Smooth muscle cell (in vitro differentiated cells): Measurements from ENCODE around the gene GTF3A. TPM values are rescaled to one million over a fixed set of nuclear protein-coding genes. Genes with fewer than 3 reads are reported as not detected.

Experiments used
- DNase-seq: peaks from one replicate; lab custom pipeline; 2025; ENCODE audit not compliant: unreplicated experiment; lab: John Stamatoyannopoulos, UW
- H2AFZ ChIP-seq: fragments of 200-600 bp; sonication (generic); 2 replicates; pipeline ENCODE4 v1.6.0; 2016; ENCODE audit warnings: antibody characterized with exemption, low read depth, mild to moderate bottlenecking
- H3F3A ChIP-seq: fragments of 200-600 bp; sonication (generic); 2 replicates; pipeline ENCODE4 v1.6.0; 2017; ENCODE audit warnings: antibody characterized with exemption, low read depth
- H3K27ac ChIP-seq: fragments of 200-600 bp; sonication (generic); 2 replicates; pipeline ENCODE4 v1.5.1; 2016; ENCODE audit warnings: low read depth, mild to moderate bottlenecking
- H3K27me3 ChIP-seq: fragments of 200-600 bp; sonication (generic); 2 replicates; pipeline ENCODE4 v1.6.1; 2016; ENCODE audit warnings: low read depth, mild to moderate bottlenecking
- H3K36me3 ChIP-seq: fragments of 200-600 bp; sonication (generic); 2 replicates; pipeline ENCODE4 v1.5.1; 2016; ENCODE audit warnings: low read depth
- H3K4me1 ChIP-seq: fragments of 200-600 bp; sonication (generic); 2 replicates; pipeline ENCODE4 v1.5.1; 2016; ENCODE audit warnings: low read depth
- H3K4me2 ChIP-seq: fragments of 200-600 bp; sonication (generic); 2 replicates; pipeline ENCODE4 v1.6.0; 2016; ENCODE audit warnings: mild to moderate bottlenecking
- H3K4me3 ChIP-seq: fragments of 200-600 bp; sonication (generic); 2 replicates; pipeline ENCODE4 v1.5.1; 2016; ENCODE audit warnings: mild to moderate bottlenecking
- H3K79me2 ChIP-seq: fragments of 200-600 bp; sonication (generic); 2 replicates; pipeline ENCODE4 v1.6.0; 2016; ENCODE audit warnings: low read depth, mild to moderate bottlenecking
- H3K9ac ChIP-seq: fragments of 200-600 bp; sonication (generic); 2 replicates; pipeline ENCODE4 v1.6.0; 2016; ENCODE audit warnings: low read depth
- H3K9me3 ChIP-seq: fragments of 200-600 bp; sonication (generic); replicated peaks from 2 replicates; pipeline ENCODE4 v1.5.1; 2016; ENCODE audit warnings: low read depth
- H4K20me1 ChIP-seq: fragments of 200-600 bp; sonication (generic); 2 replicates; pipeline ENCODE4 v1.6.0; 2016; ENCODE audit warnings: low read depth
- CTCF ChIP-seq: fragments of 200-600 bp; sonication (generic); IDR thresholded peaks from 2 replicates; pipeline ENCODE4 v1.5.1; 2017; ENCODE audit warnings: borderline replicate concordance, mild to moderate bottlenecking, antibody characterized with exemption; ENCODE audit not compliant: insufficient read depth, poor library complexity, severe bottlenecking
- WGBS: methylation state at CpG from one replicate; pipeline ENCODE4 v1.1.7; 2016; ENCODE audit warnings: low lambda C conversion rate; 5-methylcytosine and 5-hydroxymethylcytosine counted together
- polyA plus RNA-seq: library from polyadenylated mRNA; unstranded; fragments of >200 nt; fragmentation: Nextera tagmentation; extraction: Ambion mirVana; gene quantifications from 2 replicates; pipeline ENCODE4 v1.2.1, GENCODE V29; 2016
- total RNA-seq: library from RNA; depleted of rRNA; stranded (reverse); fragments of >200 nt; gene quantifications from 2 replicates; pipeline ENCODE4 v1.2.3, GENCODE V29; 2014

GTF3A gene
- total and polyA plus RNA-seq, 2 experiments from 2014 or later: 106 to 140 TPM

DNA sequence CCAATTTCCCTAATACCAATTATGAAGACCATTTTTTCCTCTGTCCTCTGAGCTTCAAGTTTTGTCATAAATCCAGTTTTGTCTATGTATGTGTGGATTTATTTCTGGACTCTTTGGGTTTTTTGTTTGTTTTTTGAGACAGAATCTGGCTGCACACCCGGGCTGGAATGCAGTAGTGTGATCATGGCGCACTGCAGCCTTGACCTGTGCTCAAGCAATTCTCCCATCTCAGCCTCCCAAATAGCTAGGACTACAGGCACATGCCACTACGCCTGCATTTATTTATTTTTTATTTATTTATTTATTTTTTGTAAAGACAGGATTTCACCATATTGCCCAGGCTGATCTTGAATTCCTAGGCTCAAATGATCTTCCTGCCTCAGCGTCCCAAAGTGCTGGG is 45.3 kb upstream of the GTF3A start:
- no peak for DNase-seq
- TF ChIP-seq CTCF: no peak
- Histone ChIP-seq H4K20me1 (no peaks in the 10 kb centered on the region), H3K36me3 (no peaks in the 10 kb centered on the region), H3K4me3 (no peak overlapping the region), H3K4me1 (no peaks in the 10 kb centered on the region), H3K27ac (no peak overlapping the region), H3K79me2 (no peaks in the 10 kb centered on the region), H3K27me3 (peaks cover 7% of the 10 kb centered on the region), H3F3A (no peaks in the 10 kb centered on the region), H3K9ac (no peak overlapping the region), H3K4me2 (no peak overlapping the region), H3K9me3 (no peaks in the 10 kb centered on the region), H2AFZ (peak overlapping the region; percentile 89)
- 93% methylated on average over 4 of the region's 4 CpGs for WGBS

GRCh38 chr13:27379694-27380641 is 44.5 kb upstream of the GTF3A start:
- Histone ChIP-seq H4K20me1 (no peaks in the 10 kb centered on the region), H3K79me2 (no peaks in the 10 kb centered on the region), H3K9ac (no peak overlapping the region), H3K27me3 (peaks cover 12% of the 10 kb centered on the region), H2AFZ (peak overlapping the region; percentile 89), H3K27ac (no peak overlapping the region), H3K4me2 (no peak overlapping the region), H3K9me3 (no peaks in the 10 kb centered on the region), H3K4me1 (no peaks in the 10 kb centered on the region), H3K4me3 (no peak overlapping the region), H3F3A (no peaks in the 10 kb centered on the region), H3K36me3 (no peaks in the 10 kb centered on the region)
- DNase-seq: peak; percentile 7
- TF ChIP-seq CTCF: peak; percentile 63
- 36% methylated on average over 14 of the region's 14 CpGs for WGBS

DNA sequence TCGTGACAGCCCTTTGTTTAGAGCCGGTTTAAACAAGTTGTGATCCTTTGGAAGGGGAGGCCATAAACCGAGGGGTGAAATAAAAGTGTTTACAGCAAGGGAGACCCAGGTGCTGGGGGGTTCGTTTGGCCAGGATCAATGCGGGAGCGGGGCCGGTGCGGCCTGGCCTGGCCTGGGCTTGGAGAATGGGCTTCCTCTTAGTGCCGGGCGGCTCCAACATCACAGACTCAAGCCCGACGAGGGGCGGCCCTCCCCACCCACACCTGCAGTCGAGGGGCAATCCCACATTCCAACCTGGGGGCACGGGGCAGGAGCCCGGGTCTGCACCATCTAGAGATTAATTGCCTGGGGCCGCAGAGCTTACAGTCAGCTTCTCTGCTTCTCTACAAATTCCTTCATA is 42.8 kb upstream of the GTF3A start:
- H3F3A ChIP-seq: no peaks in the 10 kb centered on the region
- no peak for DNase-seq
- no peak overlapping the region for H2AFZ ChIP-seq
- no peak overlapping the region for H3K4me2 ChIP-seq
- no peak for TF ChIP-seq CTCF
- H3K79me2 ChIP-seq: no peaks in the 10 kb centered on the region
- H3K9me3 ChIP-seq: no peaks in the 10 kb centered on the region
- peaks cover 12% of the 10 kb centered on the region for H3K27me3 ChIP-seq
- no peak overlapping the region for H3K27ac ChIP-seq
- 59% methylated on average over 17 of the region's 17 CpGs for WGBS
- H3K36me3 ChIP-seq: no peaks in the 10 kb centered on the region
- no peak overlapping the region for H3K9ac ChIP-seq
- H4K20me1 ChIP-seq: no peaks in the 10 kb centered on the region
- H3K4me3 ChIP-seq: no peak overlapping the region
- H3K4me1 ChIP-seq: no peaks in the 10 kb centered on the region
